ENCODE results near the gene TRAK2. TPM values are rescaled to one million over a fixed set of nuclear protein-coding genes. Genes with fewer than 3 reads are reported as not detected.

The TRAK2 gene
- total and polyA plus RNA-seq, 2 of the 13 experiments (the other 11 are each of a cell fraction or from before 2014, with no cell fraction given): 7.7 to 21.0 TPM

DNA sequence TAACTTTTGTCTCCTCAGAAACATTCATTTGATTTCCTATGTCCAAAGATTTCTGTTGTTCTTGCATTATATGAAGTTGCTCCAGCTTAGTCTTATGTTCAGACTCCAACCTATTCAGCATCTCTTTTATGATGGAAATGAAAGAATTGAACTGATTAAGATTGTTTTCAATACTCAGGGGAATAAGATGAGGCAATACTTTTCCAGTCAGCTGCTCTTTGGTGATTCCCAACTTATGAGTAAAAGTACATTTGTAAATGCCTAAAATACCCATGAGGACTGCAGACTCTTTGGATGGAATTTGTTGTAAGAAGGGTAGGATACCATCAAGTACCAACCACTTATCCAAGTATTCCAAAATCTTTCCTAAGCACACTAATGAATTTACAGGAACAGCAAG is 39.8 kb downstream of the TRAK2 start:
- H4K20me1 ChIP-seq (ENCODE audit: insufficient read depth, low read length): no peaks in the 10 kb centered on the region
- in situ Hi-C loops (cut with HindIII; ENCODE audit: extremely low pct_ligation_motif_present, low pct_unique_long_range_greater_than_20kb): no loop called here

More for the DNA sequence above, 39.8 kb downstream of the TRAK2 start:
- H3K9me3 ChIP-seq (ENCODE audit: low read length): no peaks in the 10 kb centered on the region
- peaks cover 19% of the 10 kb centered on the region for H3K4me1 ChIP-seq (ENCODE audit: insufficient read depth, low read length)
- no peak overlapping the region for H3K4me3 ChIP-seq (replicated peaks in 1 of 3; ENCODE audit: insufficient read depth in 1 of 3, low read depth in 2 of 3, low read length in 3 of 3)
- DNase-seq (ENCODE audit: low spot score) (no peak), ATAC-seq (no peak), FAIRE-seq (no peak)
- ChIA-PET POLR2A (no interaction called here), CTCF (ENCODE audit: low intra/inter-chr PET ratio, low total read pairs) (no interaction called here)
- H3K79me2 ChIP-seq (ENCODE audit: insufficient read depth, low read length): peaks cover 2% of the 10 kb centered on the region
- peaks cover 0 to 3% of the 10 kb centered on the region in 2 experiments; a peak in 1 of 5 replicates for H3K36me3 ChIP-seq (replicated peaks in 1 of 2; ENCODE audit: control insufficient read depth in 1 of 2, insufficient read depth in 2 of 2, low read length in 2 of 2)
- BruUV-seq (replicated peaks): no TSS peak
- no peak overlapping the region for H3K4me2 ChIP-seq (ENCODE audit: low read depth, low read length)
- TF ChIP-seq, protein P1, sequence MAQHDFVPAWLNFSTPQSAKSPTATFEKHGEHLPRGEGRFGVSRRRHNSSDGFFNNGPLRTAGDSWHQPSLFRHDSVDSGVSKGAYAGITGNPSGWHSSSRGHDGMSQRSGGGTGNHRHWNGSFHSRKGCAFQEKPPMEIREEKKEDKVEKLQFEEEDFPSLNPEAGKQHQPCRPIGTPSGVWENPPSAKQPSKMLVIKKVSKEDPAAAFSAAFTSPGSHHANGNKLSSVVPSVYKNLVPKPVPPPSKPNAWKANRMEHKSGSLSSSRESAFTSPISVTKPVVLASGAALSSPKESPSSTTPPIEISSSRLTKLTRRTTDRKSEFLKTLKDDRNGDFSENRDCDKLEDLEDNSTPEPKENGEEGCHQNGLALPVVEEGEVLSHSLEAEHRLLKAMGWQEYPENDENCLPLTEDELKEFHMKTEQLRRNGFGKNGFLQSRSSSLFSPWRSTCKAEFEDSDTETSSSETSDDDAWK (CRISPR knock-in tag; IDR thresholded peaks at IDR 0.05): no peak
- no peak for TF ChIP-seq ZNF644 (CRISPR knock-in tag; IDR thresholded peaks at IDR 0.05; ENCODE audit: low read depth)
- TF ChIP-seq, protein P2, sequence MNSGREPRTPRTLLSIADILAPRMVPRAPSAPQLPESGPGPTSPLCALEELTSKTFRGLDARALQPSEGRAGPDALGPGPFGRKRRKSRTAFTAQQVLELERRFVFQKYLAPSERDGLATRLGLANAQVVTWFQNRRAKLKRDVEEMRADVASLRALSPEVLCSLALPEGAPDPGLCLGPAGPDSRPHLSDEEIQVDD (CRISPR knock-in tag; IDR thresholded peaks at IDR 0.05; ENCODE audit: borderline replicate concordance): no peak
- TF ChIP-seq ZNF329 (CRISPR knock-in tag; IDR thresholded peaks at IDR 0.05; ENCODE audit: low read depth): no peak
- no peak for TF ChIP-seq EED (CRISPR knock-in tag; IDR thresholded peaks at IDR 0.05)
- TF ChIP-seq NFIC (IDR thresholded peaks at IDR 0.05; ENCODE audit: low read length): no peak
- TF ChIP-seq ZNF207 (IDR thresholded peaks at IDR 0.05; ENCODE audit: borderline replicate concordance): no peak
- no peak for TF ChIP-seq CENPT (CRISPR knock-in tag; IDR thresholded peaks at IDR 0.05; ENCODE audit: low read depth)
- TF ChIP-seq, protein P3, sequence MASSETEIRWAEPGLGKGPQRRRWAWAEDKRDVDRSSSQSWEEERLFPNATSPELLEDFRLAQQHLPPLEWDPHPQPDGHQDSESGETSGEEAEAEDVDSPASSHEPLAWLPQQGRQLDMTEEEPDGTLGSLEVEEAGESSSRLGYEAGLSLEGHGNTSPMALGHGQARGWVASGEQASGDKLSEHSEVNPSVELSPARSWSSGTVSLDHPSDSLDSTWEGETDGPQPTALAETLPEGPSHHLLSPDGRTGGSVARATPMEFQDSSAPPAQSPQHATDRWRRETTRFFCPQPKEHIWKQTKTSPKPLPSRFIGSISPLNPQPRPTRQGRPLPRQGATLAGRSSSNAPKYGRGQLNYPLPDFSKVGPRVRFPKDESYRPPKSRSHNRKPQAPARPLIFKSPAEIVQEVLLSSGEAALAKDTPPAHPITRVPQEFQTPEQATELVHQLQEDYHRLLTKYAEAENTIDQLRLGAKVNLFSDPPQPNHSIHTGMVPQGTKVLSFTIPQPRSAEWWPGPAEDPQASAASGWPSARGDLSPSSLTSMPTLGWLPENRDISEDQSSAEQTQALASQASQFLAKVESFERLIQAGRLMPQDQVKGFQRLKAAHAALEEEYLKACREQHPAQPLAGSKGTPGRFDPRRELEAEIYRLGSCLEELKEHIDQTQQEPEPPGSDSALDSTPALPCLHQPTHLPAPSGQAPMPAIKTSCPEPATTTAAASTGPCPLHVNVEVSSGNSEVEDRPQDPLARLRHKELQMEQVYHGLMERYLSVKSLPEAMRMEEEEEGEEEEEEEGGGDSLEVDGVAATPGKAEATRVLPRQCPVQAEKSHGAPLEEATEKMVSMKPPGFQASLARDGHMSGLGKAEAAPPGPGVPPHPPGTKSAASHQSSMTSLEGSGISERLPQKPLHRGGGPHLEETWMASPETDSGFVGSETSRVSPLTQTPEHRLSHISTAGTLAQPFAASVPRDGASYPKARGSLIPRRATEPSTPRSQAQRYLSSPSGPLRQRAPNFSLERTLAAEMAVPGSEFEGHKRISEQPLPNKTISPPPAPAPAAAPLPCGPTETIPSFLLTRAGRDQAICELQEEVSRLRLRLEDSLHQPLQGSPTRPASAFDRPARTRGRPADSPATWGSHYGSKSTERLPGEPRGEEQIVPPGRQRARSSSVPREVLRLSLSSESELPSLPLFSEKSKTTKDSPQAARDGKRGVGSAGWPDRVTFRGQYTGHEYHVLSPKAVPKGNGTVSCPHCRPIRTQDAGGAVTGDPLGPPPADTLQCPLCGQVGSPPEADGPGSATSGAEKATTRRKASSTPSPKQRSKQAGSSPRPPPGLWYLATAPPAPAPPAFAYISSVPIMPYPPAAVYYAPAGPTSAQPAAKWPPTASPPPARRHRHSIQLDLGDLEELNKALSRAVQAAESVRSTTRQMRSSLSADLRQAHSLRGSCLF (CRISPR knock-in tag; IDR thresholded peaks at IDR 0.05; ENCODE audit: borderline replicate concordance): no peak
- TF ChIP-seq RFXAP (CRISPR knock-in tag; IDR thresholded peaks at IDR 0.05; ENCODE audit: borderline replicate concordance): no peak
- no peak for TF ChIP-seq HOXA9 (CRISPR knock-in tag; IDR thresholded peaks at IDR 0.05; ENCODE audit: borderline replicate concordance)
- no peak for TF ChIP-seq ZNF264 (CRISPR knock-in tag; IDR thresholded peaks at IDR 0.05)
- TF ChIP-seq REPIN1 (CRISPR knock-in tag; IDR thresholded peaks at IDR 0.05; ENCODE audit: borderline replicate concordance, low read depth): no peak
- TF ChIP-seq, protein P4, sequence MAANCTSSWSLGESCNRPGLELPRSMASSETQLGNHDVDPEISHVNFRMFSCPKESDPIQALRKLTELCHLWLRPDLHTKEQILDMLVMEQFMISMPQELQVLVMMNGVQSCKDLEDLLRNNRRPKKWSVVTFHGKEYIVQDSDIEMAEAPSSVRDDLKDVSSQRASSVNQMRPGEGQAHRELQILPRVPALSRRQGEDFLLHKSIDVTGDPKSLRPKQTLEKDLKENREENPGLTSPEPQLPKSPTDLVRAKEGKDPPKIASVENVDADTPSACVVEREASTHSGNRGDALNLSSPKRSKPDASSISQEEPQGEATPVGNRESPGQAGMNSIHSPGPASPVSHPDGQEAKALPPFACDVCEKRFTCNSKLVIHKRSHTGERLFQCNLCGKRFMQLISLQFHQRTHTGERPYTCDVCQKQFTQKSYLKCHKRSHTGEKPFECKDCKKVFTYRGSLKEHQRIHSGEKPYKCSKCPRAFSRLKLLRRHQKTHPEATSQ (CRISPR knock-in tag; IDR thresholded peaks at IDR 0.05; ENCODE audit: borderline replicate concordance): no peak
- no peak for TF ChIP-seq ZNF761 (CRISPR knock-in tag; conservative IDR thresholded peaks at IDR 0.05)
- TF ChIP-seq ZNF569 (CRISPR knock-in tag; IDR thresholded peaks at IDR 0.05; ENCODE audit: borderline replicate concordance): no peak
- TF ChIP-seq TBX3 (IDR thresholded peaks at IDR 0.05; ENCODE audit: borderline replicate concordance): no peak
- TF ChIP-seq ZNF841 (CRISPR knock-in tag; IDR thresholded peaks at IDR 0.05; ENCODE audit: borderline replicate concordance): no peak
- TF ChIP-seq KLF13 (CRISPR knock-in tag; IDR thresholded peaks at IDR 0.05): no peak
- intact Hi-C loops (cut with micrococcal nuclease; ENCODE audit: unreplicated experiment): no loop called here
- H3K9ac ChIP-seq (ENCODE audit: insufficient read depth, low read depth, low read length): no peak overlapping the region
- no peak overlapping the region for H2AFZ ChIP-seq (ENCODE audit: low read length)
- H3K27me3 ChIP-seq (ENCODE audit: control insufficient read depth in 1 of 2, insufficient read depth in 2 of 2, low read length in 2 of 2): no peaks in the 10 kb centered on the region
- H3K27ac ChIP-seq (ENCODE audit: extremely low read length, insufficient read depth, low read length): no peak overlapping the region

Measured in HepG2 (cell line).